Right renal cortex interstitium (tissue), 3 donors: Measurements from ENCODE around the gene UBR1. TPM values are rescaled to one million over a fixed set of nuclear protein-coding genes. Genes with fewer than 3 reads are reported as not detected.
"Not testable (repeated sequence)": the region's sequence is repeated elsewhere in the genome, so short reads cannot be mapped to it uniquely, and the experiment has no call there.

ENCODE experiments used
- DNase-seq, 3 donors: peaks; one replicate each; pipeline ENCODE4 v3.0.0-alpha.2; 2013; ENCODE audit warnings: low read depth in 3 of 3, low spot score in 2 of 3
- polyA plus RNA-seq, 3 donors: library from polyadenylated mRNA; unstranded; fragments of 120-200 nt; gene quantifications; one replicate each; pipeline ENCODE4 v1.2.1, GENCODE V29; 2013; ENCODE audit not compliant: insufficient read length in 3 of 3

UBR1 gene
- polyA plus RNA-seq = 10 to 100 TPM; 22.6 to 23.8 (median 22.9) TPM

- peak; percentile 82 to 91 (median 88) for DNase-seq
These were observed at the start of gene UBR1 for GRCh38 chr15:43105778-43106485. Gene UBR1, minus strand, starts transcription at chr15:43106038. Its CDS starts 16 bp downstream, at chr15:43106022.

- no peak for DNase-seq
These were observed 47.4 kb upstream of the UBR1 start for GRCh38 chr15:43153269-43153668.

GRCh38 chr15:43151688-43152087 is 45.9 kb upstream of the UBR1 start:
- no peak for DNase-seq

- DNase-seq = no peak
These were observed 44.5 kb upstream of the UBR1 start for GRCh38 chr15:43150191-43150929.

GRCh38 chr15:43146184-43146583 is 40.3 kb upstream of the UBR1 start:
- DNase-seq = no peak

GRCh38 chr15:43144512-43144911 is 38.7 kb upstream of the UBR1 start:
- DNase-seq = no peak

- no peak for DNase-seq
These were observed 37.5 kb upstream of the UBR1 start for GRCh38 chr15:43143203-43143941.

- DNase-seq = no peak
These were observed 29.5 kb upstream of the UBR1 start for GRCh38 chr15:43135351-43135750.

- DNase-seq = no peak
These were observed 28.4 kb upstream of the UBR1 start for GRCh38 chr15:43134157-43134635.

- DNase-seq = no peak
These were observed 27.8 kb upstream of the UBR1 start, which contains the start of gene TMEM62 for GRCh38 chr15:43133430-43134156. Gene TMEM62, plus strand, starts transcription at chr15:43133586. Its CDS starts 217 bp downstream, at chr15:43133803.

GRCh38 chr15:43132830-43133429 is 27.1 kb upstream of the UBR1 start:
- DNase-seq = no peak

GRCh38 chr15:43128980-43129335 is 23.1 kb upstream of the UBR1 start:
- DNase-seq = no peak

- DNase-seq = not testable (repeated sequence)
These were observed 22.5 kb upstream of the UBR1 start for GRCh38 chr15:43128174-43128979.

GRCh38 chr15:43127752-43128151 is 21.9 kb upstream of the UBR1 start:
- no peak for DNase-seq

GRCh38 chr15:43126356-43126755 is 20.5 kb upstream of the UBR1 start:
- DNase-seq = no peak

- DNase-seq = no peak
These were observed 19.3 kb upstream of the UBR1 start for GRCh38 chr15:43125100-43125661.

GRCh38 chr15:43121863-43122262 is 16.0 kb upstream of the UBR1 start:
- DNase-seq = no peak

GRCh38 chr15:43118829-43119228 is 13.0 kb upstream of the UBR1 start:
- no peak for DNase-seq

GRCh38 chr15:43118286-43118685 is 12.4 kb upstream of the UBR1 start:
- DNase-seq = no peak
